ENCODE data around the gene RCL1.
A peak's percentile ranks its signal among the peaks of the same experiment; 100 is the strongest.
"Not testable (repeated sequence)": the region's sequence is repeated elsewhere in the genome, so short reads cannot be mapped to it uniquely, and the experiment has no call there.

The RCL1 gene

GRCh38 chr9:4794691-4795090, 1.9 kb downstream of the RCL1 start:
- in situ Hi-C loops (cut with MboI; ENCODE audit: low pct_unique_long_range_greater_than_20kb, low sequenced_read_pairs, unreplicated experiment): no loop called here
- TF ChIP-seq CTCF (IDR thresholded peaks at IDR 0.05; ENCODE audit: extremely low read depth, insufficient read depth, missing control alignments): no peak
- DNase-seq (ENCODE audit: low spot score): no peak

- in situ Hi-C loops (cut with MboI; ENCODE audit: low pct_unique_long_range_greater_than_20kb, low sequenced_read_pairs, unreplicated experiment): not testable (repeated sequence)
Observed at GRCh38 chr9:4795108-4795507, 2.4 kb downstream of the RCL1 start.

GRCh38 chr9:4796530-4796929, 3.8 kb downstream of the RCL1 start:
- in situ Hi-C loops (cut with MboI; ENCODE audit: low pct_unique_long_range_greater_than_20kb, low sequenced_read_pairs, unreplicated experiment): no loop called here
- DNase-seq (ENCODE audit: low spot score): no peak
- no peak for TF ChIP-seq CTCF (IDR thresholded peaks at IDR 0.05; ENCODE audit: extremely low read depth, insufficient read depth, missing control alignments)

More at GRCh38 chr9:4795108-4795507, 2.4 kb downstream of the RCL1 start:
- DNase-seq (ENCODE audit: low spot score): not testable (repeated sequence)

- TF ChIP-seq CTCF (IDR thresholded peaks at IDR 0.05; ENCODE audit: extremely low read depth, insufficient read depth, missing control alignments): peak; percentile 58
- no peak for DNase-seq (ENCODE audit: low spot score)
- in situ Hi-C loops (cut with MboI; ENCODE audit: low pct_unique_long_range_greater_than_20kb, low sequenced_read_pairs, unreplicated experiment): no loop called here
Observed at GRCh38 chr9:4796988-4797853, 4.5 kb downstream of the RCL1 start.

- no peak for TF ChIP-seq CTCF (IDR thresholded peaks at IDR 0.05; ENCODE audit: extremely low read depth, insufficient read depth, missing control alignments)
- in situ Hi-C loops (cut with MboI; ENCODE audit: low pct_unique_long_range_greater_than_20kb, low sequenced_read_pairs, unreplicated experiment): no loop called here
- DNase-seq (ENCODE audit: low spot score): no peak
Observed at GRCh38 chr9:4797854-4798150, 5.1 kb downstream of the RCL1 start.

- no peak for TF ChIP-seq CTCF (IDR thresholded peaks at IDR 0.05; ENCODE audit: extremely low read depth, insufficient read depth, missing control alignments)
- DNase-seq (ENCODE audit: low spot score): no peak
- in situ Hi-C loops (cut with MboI; ENCODE audit: low pct_unique_long_range_greater_than_20kb, low sequenced_read_pairs, unreplicated experiment): no loop called here
Observed at GRCh38 chr9:4798281-4799032, 5.7 kb downstream of the RCL1 start.

GRCh38 chr9:4799033-4799430, 6.3 kb downstream of the RCL1 start:
- no peak for TF ChIP-seq CTCF (IDR thresholded peaks at IDR 0.05; ENCODE audit: extremely low read depth, insufficient read depth, missing control alignments)
- DNase-seq (ENCODE audit: low spot score): no peak
- in situ Hi-C loops (cut with MboI; ENCODE audit: low pct_unique_long_range_greater_than_20kb, low sequenced_read_pairs, unreplicated experiment): no loop called here
